Measurements from ENCODE around the gene POU3F1. TPM values are rescaled to one million over a fixed set of nuclear protein-coding genes. Genes with fewer than 3 reads are reported as not detected.

Gene POU3F1
- total and polyA plus RNA-seq, 10 of the 15 experiments (the other 5 are each of a cell fraction or from before 2014, with no cell fraction given), result 0.04 to 0.53 (median 0.10) TPM; not detected in 3

GRCh38 chr1:37999430-38000232 lies 47.0 kb downstream of the POU3F1 start (continued):
- TF ChIP-seq NKRF (conservative IDR thresholded peaks at IDR 0.05) (no peak), MEF2B (IDR thresholded peaks at IDR 0.05; ENCODE audit: partially characterized antibody, poor library complexity, severe bottlenecking) (no peak), SUPT20H (IDR thresholded peaks at IDR 0.05; ENCODE audit: borderline replicate concordance, control insufficient read depth, low read depth, low read length) (no peak), SP1 (IDR thresholded peaks at IDR 0.05; ENCODE audit: low read depth, low read length) (no peak), ELK1 (IDR thresholded peaks at IDR 0.05; ENCODE audit: low read depth, low read length) (no peak)

GRCh38 chr1:37998913-37999429 lies 47.6 kb downstream of the POU3F1 start:
- Histone ChIP-seq H3K4me2 (ENCODE audit: control insufficient read depth, insufficient read depth) (no peak overlapping the region), H3K79me2 (ENCODE audit: control insufficient read depth, insufficient read depth, low read length) (peaks cover 12% of the 10 kb centered on the region), H3K27ac (ENCODE audit: control insufficient read depth, insufficient read depth) (peak overlapping the region; percentile 56), H3K9ac (ENCODE audit: control insufficient read depth, insufficient read depth, low read length) (no peak overlapping the region), H2AFZ (ENCODE audit: control insufficient read depth, low read depth, low read length) (no peak overlapping the region; the same call in 1 of the 2 replicates), H3K4me1 (ENCODE audit: control insufficient read depth, insufficient read depth, low read length) (peaks cover 27% of the 10 kb centered on the region), H3K27me3 (replicated peaks in 1 of 2; ENCODE audit: control insufficient read depth in 2 of 2, insufficient read depth in 2 of 2, low read length in 1 of 2) (no peaks in the 10 kb centered on the region), H3K36me3 (ENCODE audit: control insufficient read depth in 2 of 2, insufficient read depth in 2 of 2, low read length in 1 of 2) (no peaks in the 10 kb centered on the region), H4K20me1 (ENCODE audit: control insufficient read depth, insufficient read depth) (no peaks in the 10 kb centered on the region), H3K4me3 (no peak overlapping the region), H3K9me3 (replicated peaks; ENCODE audit: control insufficient read depth, insufficient read depth, low read length) (no peaks in the 10 kb centered on the region)
- no peak for TF ChIP-seq CUX1 (IDR thresholded peaks at IDR 0.05; ENCODE audit: insufficient replicate concordance, low read depth, low read length)
- TF ChIP-seq NFXL1 (IDR thresholded peaks at IDR 0.05; ENCODE audit: borderline replicate concordance), result no peak
- TF ChIP-seq TCF7 (IDR thresholded peaks at IDR 0.05; ENCODE audit: borderline replicate concordance), result no peak
- TF ChIP-seq RFX5 (IDR thresholded peaks at IDR 0.05; ENCODE audit: low read depth, low read length), result no peak
- no peak for TF ChIP-seq USF1 (IDR thresholded peaks at IDR 0.05; ENCODE audit: borderline replicate concordance, extremely low read length, insufficient read depth, low read depth, low read length)
- ChIA-PET POLR2A (interaction anchor here (0.5 kb wide), 1 partner anchor 72 kb away, joined by 3 read pairs; no protein-coding TSS in a partner anchor), CTCF (interaction anchor here (1.0 to 3.2 kb wide), 4 partner anchors 8 to 29 kb away, joined by 3 to 27 read pairs (median 6); partner anchors contain the start of genes SF3A3 and UTP11), SMC1A (ENCODE audit: uncharacterized antibody, unreplicated experiment) (interaction anchor here (2.8 kb wide), 1 partner anchor 9 kb away, joined by 17 read pairs; the partner anchor contains the start of gene SF3A3), RAD21 (ENCODE audit: unreplicated experiment) (no interaction called here)
- DNase-seq (ENCODE audit: low read depth, low spot score) (no peak), FAIRE-seq (no peak), ATAC-seq (no peak; the same call in 2 of the 3 replicates)
- 92% methylated on average over 16 of the region's 16 CpGs for WGBS (ENCODE audit: insufficient coverage, insufficient replicate concordance, low lambda C conversion rate, missing lambda C conversion rate)
- intact Hi-C loops (cut with micrococcal nuclease; ENCODE audit: unreplicated experiment) (no loop called here), in situ Hi-C loops (cut with MboI) (loop anchor here (25.0 kb wide), 1 partner anchor 412 kb away; the partner anchor contains the start of gene GNL2)
- no TSS peak for BruUV-seq (replicated peaks)

All from GM12878 (cell line).